ENCODE data around the gene OR10V1. TPM values are rescaled to one million over a fixed set of nuclear protein-coding genes. Genes with fewer than 3 reads are reported as not detected.

Gene OR10V1
- total and polyA plus RNA-seq, 2 donors (not counting 1 experiment from before 2014, with no cell fraction given): not detected

DNA sequence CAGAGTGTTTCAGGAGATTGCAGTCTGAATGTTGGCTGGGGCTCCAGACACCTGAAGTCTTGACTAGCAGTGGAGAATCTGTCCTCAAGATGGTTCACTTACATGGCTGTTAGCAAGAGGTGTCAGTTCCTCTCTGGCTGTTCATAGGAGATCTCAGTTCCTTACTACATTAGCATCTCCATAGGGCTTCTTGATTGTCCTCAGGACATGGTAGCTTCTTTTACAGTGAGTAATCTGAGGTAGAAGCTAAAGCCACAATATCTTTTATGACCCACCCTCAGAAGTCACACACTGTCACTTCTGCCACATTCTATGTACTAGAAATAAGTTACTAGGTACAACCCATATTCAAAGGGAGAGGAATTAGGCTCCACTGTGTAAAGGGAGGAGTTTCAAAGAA is 34.3 kb downstream of the OR10V1 start:
- TF ChIP-seq, protein P1, sequence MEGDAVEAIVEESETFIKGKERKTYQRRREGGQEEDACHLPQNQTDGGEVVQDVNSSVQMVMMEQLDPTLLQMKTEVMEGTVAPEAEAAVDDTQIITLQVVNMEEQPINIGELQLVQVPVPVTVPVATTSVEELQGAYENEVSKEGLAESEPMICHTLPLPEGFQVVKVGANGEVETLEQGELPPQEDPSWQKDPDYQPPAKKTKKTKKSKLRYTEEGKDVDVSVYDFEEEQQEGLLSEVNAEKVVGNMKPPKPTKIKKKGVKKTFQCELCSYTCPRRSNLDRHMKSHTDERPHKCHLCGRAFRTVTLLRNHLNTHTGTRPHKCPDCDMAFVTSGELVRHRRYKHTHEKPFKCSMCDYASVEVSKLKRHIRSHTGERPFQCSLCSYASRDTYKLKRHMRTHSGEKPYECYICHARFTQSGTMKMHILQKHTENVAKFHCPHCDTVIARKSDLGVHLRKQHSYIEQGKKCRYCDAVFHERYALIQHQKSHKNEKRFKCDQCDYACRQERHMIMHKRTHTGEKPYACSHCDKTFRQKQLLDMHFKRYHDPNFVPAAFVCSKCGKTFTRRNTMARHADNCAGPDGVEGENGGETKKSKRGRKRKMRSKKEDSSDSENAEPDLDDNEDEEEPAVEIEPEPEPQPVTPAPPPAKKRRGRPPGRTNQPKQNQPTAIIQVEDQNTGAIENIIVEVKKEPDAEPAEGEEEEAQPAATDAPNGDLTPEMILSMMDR (conservative IDR thresholded peaks at IDR 0.05 in 1 of 2, IDR thresholded peaks at IDR 0.05 in 1 of 2; ENCODE audit: low read depth in 1 of 2, low read length in 2 of 2): no peak
- Histone ChIP-seq H3K36me3 (ENCODE audit: control insufficient read depth, insufficient read depth, low read length) (no peaks in the 10 kb centered on the region), H3K4me1 (ENCODE audit: control insufficient read depth, extremely low read depth, insufficient read depth, low read length) (no peaks in the 10 kb centered on the region), H3K4me3 (replicated peaks in 1 of 4; ENCODE audit: control extremely low read depth in 1 of 4, insufficient read depth in 1 of 4, low read depth in 3 of 4, low read length in 4 of 4) (no peak overlapping the region), H3K4me2 (ENCODE audit: extremely low read depth, insufficient read depth, low read length) (no peak overlapping the region), H3K9ac (ENCODE audit: insufficient read depth, low read length) (no peak overlapping the region), H4K20me1 (ENCODE audit: control insufficient read depth, extremely low read depth, insufficient read depth, low read length) (no peaks in the 10 kb centered on the region), H3K79me2 (ENCODE audit: control insufficient read depth, insufficient read depth, low read length) (no peaks in the 10 kb centered on the region), H3K27me3 (ENCODE audit: control insufficient read depth, insufficient read depth, low read length) (no peaks in the 10 kb centered on the region), H2AFZ (ENCODE audit: low read length) (no peak overlapping the region), H3K27ac (ENCODE audit: insufficient read depth, low read length) (no peak overlapping the region), H3K9me3 (ENCODE audit: control insufficient read depth, insufficient read depth, low read depth, low read length) (no peaks in the 10 kb centered on the region)
- DNase-seq (ENCODE audit: low read depth in 2 of 2): no peak

DNA sequence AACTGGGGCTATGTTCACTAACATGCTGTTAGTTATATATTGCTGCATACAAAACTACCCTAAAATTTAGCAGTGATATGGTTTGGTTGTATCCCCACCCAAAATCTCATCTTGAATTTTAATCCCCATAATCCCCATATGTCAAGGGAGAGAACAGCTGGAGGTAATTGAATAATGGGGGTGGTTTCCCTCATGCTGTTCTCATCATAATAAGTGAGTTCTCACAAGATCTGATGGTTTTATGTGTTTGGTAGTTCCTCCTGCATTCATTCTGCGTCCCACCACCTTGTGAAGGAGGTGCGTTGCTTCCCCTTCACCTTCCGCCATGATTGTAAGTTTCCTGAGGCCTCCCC is 34.9 kb downstream of the OR10V1 start:
- TF ChIP-seq, protein P1 (conservative IDR thresholded peaks at IDR 0.05 in 1 of 2, IDR thresholded peaks at IDR 0.05 in 1 of 2; ENCODE audit: low read depth in 1 of 2, low read length in 2 of 2): no peak
- no peaks in the 10 kb centered on the region for H3K79me2 ChIP-seq (ENCODE audit: control insufficient read depth, insufficient read depth, low read length)
- no peaks in the 10 kb centered on the region for H3K9me3 ChIP-seq (ENCODE audit: control insufficient read depth, insufficient read depth, low read depth, low read length)
- no peak for DNase-seq (ENCODE audit: low read depth in 2 of 2)
- H2AFZ ChIP-seq (ENCODE audit: low read length): no peak overlapping the region
- no peak overlapping the region for H3K9ac ChIP-seq (ENCODE audit: insufficient read depth, low read length)
- H3K4me3 ChIP-seq (replicated peaks in 1 of 4; ENCODE audit: control extremely low read depth in 1 of 4, insufficient read depth in 1 of 4, low read depth in 3 of 4, low read length in 4 of 4): no peak overlapping the region
- no peak overlapping the region for H3K4me2 ChIP-seq (ENCODE audit: extremely low read depth, insufficient read depth, low read length)
- H3K27ac ChIP-seq (ENCODE audit: insufficient read depth, low read length): no peak overlapping the region
- H3K4me1 ChIP-seq (ENCODE audit: control insufficient read depth, extremely low read depth, insufficient read depth, low read length): no peaks in the 10 kb centered on the region
- no peaks in the 10 kb centered on the region for H4K20me1 ChIP-seq (ENCODE audit: control insufficient read depth, extremely low read depth, insufficient read depth, low read length)
- no peaks in the 10 kb centered on the region for H3K36me3 ChIP-seq (ENCODE audit: control insufficient read depth, insufficient read depth, low read length)
- H3K27me3 ChIP-seq (ENCODE audit: control insufficient read depth, insufficient read depth, low read length): no peaks in the 10 kb centered on the region

DNA sequence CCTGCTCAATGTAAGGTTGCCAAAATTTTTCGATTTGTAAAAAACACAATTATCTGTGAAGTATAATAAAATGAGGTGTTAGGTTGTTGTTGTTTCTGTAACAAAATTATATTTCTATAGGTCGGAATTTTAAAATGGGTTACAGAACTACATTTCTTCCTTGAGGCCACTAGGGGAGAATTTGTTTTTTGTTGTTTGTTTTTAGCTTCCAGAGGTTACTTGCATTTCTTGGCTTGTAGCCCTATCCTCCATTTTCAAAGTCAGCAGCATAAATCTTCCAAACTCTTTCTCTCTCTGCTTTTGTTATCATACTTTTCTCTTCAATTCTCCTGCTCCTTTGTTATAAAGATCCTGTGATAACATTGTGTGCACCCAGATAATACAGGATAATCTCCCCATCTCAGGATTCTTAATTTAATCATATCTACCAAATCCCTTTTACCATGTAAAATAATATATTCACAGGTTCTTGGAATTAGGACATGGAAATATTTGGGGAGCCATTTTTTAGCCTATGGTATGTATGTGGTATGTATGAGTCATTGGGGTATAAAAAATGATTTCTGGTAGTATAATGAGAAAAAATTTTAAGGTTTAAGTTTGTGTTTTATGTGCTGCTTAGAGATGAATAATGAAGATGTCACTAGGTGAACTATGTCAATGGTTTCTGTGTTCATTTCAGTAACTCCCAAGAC is 35.4 kb downstream of the OR10V1 start:
- no peaks in the 10 kb centered on the region for H3K79me2 ChIP-seq (ENCODE audit: control insufficient read depth, insufficient read depth, low read length)
- H3K4me1 ChIP-seq (ENCODE audit: control insufficient read depth, extremely low read depth, insufficient read depth, low read length): no peaks in the 10 kb centered on the region
- no peaks in the 10 kb centered on the region for H3K27me3 ChIP-seq (ENCODE audit: control insufficient read depth, insufficient read depth, low read length)
- H3K27ac ChIP-seq (ENCODE audit: insufficient read depth, low read length): no peak overlapping the region
- no peak overlapping the region for H2AFZ ChIP-seq (ENCODE audit: low read length)
- no peaks in the 10 kb centered on the region for H4K20me1 ChIP-seq (ENCODE audit: control insufficient read depth, extremely low read depth, insufficient read depth, low read length)
- H3K4me3 ChIP-seq (replicated peaks in 1 of 4; ENCODE audit: control extremely low read depth in 1 of 4, insufficient read depth in 1 of 4, low read depth in 3 of 4, low read length in 4 of 4): no peak overlapping the region
- H3K9me3 ChIP-seq (ENCODE audit: control insufficient read depth, insufficient read depth, low read depth, low read length): no peaks in the 10 kb centered on the region
- no peak for TF ChIP-seq EZH2 (IDR thresholded peaks at IDR 0.05; ENCODE audit: low read length, missing control alignments)
- TF ChIP-seq, protein P1 (conservative IDR thresholded peaks at IDR 0.05 in 1 of 2, IDR thresholded peaks at IDR 0.05 in 1 of 2; ENCODE audit: low read depth in 1 of 2, low read length in 2 of 2): peak in 1 of 2 donors; percentile 15
- no peak overlapping the region for H3K4me2 ChIP-seq (ENCODE audit: extremely low read depth, insufficient read depth, low read length)
- H3K9ac ChIP-seq (ENCODE audit: insufficient read depth, low read length): no peak overlapping the region
- H3K36me3 ChIP-seq (ENCODE audit: control insufficient read depth, insufficient read depth, low read length): no peaks in the 10 kb centered on the region
- peak; percentile 3 to 12 for DNase-seq (ENCODE audit: low read depth in 2 of 2)
